CD4-positive, alpha-beta T cell treated with Interleukin-15 for 4 hours (primary cell): ENCODE data around the gene RNF26.

Experiments
- DNase-seq: peaks from one replicate; pipeline ENCODE4 v3.0.0-alpha.2; 2020; ENCODE audit warnings: low spot score

RNF26 gene

DNA sequence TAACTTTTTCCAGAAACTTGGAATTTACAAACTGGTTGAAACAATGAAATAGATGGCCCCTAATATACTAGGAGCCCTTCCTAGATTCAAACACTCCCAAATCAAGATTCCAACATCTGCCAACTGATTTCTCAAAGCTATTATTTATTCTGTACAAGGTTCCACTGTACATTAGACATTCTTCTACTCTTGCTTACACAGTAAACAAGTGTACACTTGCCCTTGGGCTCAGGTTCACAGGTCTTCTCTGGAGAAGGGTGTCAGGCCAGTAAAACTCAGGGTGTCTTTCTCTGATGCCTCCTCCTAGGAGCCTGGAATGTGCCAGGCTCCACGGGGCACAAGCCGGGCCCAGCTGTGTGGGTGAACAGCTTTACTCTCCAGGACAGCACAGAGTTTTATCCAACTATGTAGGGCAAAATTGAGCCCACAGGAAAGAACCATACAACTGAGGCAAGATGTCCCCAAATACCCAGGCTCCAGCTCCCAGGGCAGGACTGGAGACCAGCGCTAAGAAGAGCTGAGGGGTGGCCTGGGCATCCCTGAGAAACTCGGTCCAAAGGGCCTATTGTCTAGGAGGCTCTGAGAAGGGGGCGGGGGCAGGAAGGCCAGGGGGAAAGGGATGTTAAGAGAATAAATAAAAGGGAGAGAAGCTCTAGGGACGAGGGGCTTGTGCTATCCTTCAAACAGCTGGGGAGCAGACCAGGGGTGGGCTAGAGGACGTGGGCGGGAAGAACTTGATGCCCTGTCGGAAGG lies 20.9 kb downstream of the RNF26 start:
- no peak for DNase-seq

DNA sequence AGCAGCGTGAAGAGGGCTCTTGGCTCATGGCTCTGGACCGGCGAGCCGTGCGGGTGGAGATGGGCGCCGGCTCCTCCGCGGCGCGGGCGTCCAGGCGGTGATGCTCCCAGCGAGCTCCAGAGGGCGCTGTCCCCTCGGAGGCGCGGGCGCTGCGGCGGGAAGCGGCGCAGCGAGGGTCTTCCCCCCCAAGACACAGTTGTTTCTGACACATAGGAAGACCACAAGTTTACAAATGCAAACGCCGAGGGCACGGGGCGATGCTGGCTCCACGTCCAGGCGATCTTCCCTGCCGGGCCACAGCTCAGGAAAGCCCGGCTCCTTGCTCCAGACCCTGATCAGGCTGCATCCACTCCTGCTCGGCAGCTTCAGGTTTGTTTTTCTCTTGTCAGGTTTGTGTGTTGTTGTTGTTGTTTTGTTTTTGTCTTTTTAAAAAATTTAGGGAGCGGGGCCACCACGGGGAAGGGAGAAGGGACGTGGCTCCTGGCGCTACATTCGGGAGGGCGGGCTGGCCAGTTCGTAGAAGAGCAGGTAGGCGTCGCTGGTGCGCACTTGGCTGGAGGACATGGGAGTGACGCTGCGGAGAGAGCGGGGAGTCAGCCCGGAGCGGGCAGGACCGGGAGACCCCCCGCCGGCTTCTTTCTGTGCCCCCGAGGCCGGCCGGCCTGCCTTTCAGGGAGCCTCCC lies 22.2 kb downstream of the RNF26 start:
- DNase-seq: peak; percentile 68

DNA sequence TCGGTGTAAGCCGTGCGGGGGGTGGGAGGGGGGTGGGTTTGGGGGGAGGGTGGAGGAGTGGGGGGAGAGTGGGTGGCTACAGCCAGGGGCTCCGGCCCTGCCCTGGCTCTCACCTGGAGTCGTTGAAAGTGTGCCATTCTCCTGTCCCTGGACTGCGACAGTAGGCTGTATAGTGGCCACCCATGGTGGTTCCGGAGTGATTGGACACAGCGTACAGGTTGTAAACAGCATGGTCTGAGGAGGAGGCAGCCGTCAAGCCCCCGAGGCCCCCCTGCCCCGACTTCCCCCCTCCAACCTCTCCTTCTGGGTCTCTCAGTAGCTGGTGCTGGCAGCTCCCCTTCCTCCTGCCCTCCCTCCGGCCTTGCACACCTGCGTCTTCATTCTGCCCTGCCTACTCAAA lies 22.7 kb downstream of the RNF26 start:
- no peak for DNase-seq

DNA sequence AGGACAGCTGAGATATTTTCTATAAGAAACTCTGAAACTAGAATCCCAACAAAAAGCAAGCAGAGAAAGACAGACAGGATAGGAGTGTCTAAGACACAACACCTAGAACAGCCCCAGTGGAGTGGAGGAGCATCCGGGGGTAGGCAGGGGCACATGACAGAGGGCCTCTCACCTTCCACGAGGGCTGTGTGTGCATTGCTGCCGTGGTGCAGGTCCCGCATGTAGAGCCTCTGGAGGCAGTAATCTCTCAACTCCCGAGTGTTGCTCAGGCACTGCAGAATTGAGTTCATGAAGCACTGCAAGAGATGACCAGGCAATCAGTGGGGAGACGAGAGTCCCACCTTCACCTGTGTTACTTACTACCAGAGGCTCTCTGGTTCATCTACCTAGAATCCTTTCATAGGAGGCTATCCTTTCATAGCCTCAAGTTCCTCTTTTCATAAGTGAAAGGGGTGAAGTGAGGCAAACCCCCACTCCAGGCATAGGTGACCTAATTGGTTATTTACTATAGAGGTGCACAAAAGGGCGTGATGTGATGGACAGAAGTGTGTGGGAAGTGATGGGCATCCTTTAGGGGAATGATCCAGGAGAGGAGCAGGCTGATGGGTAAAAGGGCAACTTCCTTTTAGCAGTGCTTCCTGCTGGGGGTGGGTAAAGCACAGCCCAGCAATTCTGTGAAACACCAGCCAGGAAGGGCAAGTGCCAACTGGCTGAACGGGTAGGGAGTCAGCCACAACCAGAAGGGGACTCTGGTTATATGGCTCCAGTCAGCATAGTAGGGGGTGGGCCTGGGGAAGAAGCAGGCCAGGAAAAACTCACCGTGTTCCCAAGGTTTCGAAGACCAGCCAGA lies 25.3 kb downstream of the RNF26 start:
- DNase-seq: no peak

DNA sequence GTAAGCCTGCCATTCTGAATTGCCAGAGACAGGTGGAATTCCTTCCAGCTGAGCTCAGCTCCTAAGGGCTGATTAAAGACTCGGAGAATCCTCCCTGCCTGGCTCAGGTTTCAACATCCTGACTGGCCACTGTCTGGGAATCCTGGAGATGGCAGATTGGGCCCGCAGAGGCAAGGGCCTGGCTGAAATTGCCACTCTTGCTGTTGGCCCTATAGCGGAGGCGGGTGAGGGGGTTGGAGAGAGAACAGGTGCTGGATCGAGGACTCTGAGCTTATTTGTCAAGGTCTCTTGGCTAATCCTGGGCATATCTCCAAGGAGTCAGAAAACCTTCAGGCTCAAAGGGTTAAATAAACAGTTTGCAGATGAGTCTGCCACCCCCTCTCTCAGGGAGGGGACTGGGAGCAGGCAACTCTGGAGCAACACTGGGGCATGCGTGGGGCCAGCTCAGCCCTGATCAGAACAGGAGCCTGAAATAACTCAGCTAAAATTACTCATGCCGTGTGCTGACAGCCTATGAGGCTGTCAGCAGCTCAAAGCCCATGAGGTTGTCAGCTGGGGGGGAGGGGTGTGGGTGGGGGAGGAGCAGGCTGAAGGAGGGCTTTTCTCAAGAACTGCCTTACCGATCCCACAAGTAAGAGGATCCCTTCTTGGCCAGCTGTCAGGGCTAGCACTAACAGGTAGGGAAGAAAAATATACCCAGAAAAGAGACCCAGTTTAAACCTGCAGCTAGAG lies 26.9 kb downstream of the RNF26 start:
- no peak for DNase-seq

DNA sequence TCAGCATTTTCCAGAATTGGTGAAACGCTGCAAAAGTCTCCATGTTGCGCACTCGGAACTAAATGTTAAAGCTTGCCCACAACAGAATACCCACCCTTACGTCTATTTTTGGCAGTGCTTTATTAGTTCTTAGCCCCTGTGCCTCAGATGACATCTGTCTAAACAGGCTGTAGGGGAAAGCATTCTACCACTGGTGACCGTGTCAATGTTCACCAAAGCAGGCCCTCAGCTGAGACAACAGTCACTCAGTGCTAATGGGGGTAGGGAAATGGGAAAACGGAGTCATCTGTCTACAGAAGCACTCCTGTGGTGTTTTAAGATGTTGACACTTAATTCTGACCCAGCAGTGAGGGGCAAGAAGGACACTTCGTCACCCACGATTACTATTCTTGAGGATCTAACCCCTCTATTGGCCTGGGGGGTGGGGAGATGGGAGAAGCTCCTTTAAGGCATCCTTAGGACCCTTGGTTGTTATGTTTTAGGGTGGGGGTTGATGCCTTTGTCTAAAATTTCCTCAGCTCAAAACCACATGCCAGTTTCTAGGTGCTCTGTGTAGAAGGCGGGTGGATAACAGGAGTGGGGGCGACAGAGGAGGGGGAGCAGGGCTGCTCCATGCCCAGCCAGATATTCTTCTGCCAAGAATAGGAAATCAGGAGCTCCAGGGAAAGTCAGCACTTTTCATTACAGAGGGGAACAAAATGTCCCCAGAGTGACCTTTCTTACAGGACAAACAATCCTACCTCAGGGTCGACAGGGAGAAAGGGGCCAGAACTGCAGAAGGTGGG lies 27.8 kb downstream of the RNF26 start:
- DNase-seq: no peak

DNA sequence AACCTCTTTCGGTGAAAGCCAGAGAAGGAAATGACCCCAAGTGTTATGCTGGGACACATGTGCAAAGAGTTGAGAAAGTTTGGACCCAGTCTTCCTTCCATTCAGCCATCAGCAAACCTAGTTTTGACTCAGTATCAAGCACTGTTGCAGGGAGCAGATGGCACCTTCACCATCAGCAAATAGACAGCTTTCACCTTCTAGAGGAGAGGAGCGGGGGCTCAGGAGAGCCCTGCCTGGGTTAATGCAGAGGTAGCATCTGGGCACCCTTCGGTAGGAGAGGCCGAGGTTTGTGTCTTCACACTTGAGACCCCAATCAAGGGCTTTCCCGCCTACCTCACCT lies 28.4 kb downstream of the RNF26 start:
- no peak for DNase-seq

DNA sequence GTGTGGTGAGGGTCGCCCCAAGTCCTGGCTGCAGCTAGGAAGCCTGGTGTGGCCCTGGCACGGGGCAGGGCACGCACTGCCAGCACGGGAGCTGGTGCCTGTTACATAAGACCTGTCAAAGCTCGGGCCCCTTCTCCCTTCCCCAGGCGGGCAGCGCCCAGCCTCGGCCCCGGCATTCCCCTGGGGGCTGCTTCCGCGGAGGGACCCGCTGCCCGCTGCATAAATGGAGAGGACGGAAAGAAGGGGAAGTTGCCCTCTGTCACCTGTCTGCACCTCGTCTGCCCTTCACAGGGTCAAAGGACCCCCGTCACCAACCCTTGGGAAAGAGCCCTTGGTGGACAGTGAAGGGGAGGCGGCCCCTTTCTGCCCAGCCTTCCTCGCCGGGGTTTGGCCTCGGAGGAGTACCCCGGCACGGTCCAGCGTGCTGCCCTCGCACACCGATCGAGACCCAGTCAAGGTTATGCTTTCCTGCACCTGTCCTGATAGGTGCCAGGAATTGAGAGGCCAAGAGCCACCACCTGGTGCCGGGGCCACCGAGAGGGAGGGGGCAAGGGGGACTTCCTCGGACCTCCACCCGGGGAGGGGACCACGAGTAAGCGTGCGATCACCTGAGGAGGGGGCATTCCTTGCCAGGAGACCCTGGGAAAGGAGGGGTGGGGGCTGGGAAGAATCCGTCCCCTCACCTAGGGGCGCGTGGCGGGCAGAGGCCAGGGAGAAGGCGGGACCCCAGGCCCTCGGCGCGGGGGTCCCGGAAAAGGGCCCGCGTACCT lies 28.9 kb downstream of the RNF26 start:
- DNase-seq: no peak

DNA sequence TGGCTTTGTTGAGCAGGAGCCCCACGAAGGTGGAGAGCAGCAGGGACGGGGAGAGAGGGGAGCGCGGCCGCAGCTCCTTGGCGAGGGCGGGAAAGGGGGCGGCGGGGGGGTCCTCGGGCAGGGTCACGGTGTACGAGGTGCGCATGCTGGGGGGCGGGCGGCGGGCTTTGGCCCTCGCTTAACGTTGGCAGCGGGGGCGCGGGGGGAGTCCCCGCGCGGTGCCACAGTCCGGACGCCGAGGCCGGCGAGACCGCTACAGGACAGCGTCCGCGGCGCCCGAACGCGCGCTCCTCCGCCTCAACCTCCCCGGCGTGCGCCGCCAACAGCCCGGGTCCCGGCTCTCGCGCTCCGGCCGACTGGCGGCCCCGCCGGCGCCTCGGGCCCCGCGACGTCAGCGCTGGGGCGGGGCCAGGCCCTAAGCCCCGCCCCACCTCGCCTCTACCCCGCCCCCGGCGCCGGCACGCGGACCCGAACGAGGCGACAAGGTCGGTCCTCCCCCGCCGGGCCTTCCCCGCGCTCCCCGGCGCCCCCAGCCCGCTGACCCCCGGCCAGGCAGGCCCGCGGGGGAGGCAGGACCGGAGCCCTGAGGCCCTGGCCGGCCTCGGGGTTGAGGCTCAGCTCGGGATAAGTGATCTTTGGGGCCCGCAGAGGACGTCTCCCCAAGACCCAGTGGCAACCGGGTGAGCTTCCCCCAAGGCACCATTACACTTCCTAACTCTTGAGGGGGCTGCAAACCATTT lies 29.7 kb downstream of the RNF26 start:
- DNase-seq: peak; percentile 54

DNA sequence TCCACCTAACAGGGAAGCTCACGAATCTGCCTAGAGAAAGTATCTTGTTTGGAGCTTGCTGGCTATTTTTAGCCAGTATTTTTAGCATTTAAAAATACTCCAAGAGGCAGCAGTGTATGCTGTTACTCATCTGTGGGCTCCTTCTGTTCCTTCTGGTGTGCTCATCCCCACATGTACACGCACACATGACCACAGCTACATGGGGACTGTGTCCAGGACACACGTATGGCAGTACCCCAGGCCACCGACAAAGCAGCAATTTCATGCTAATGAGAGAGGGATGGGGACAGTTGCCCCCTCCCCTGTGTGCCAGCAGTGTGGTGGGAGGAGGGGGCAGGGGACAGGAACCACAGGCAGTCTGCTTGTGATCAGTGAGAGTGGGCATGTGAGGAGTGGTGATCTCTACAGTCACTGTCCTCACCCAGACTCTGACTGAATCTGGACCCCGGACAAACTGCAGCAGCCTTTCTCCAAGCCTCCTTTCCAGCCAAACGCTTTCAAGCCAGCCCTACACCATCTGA lies 30.8 kb downstream of the RNF26 start:
- no peak for DNase-seq

DNA sequence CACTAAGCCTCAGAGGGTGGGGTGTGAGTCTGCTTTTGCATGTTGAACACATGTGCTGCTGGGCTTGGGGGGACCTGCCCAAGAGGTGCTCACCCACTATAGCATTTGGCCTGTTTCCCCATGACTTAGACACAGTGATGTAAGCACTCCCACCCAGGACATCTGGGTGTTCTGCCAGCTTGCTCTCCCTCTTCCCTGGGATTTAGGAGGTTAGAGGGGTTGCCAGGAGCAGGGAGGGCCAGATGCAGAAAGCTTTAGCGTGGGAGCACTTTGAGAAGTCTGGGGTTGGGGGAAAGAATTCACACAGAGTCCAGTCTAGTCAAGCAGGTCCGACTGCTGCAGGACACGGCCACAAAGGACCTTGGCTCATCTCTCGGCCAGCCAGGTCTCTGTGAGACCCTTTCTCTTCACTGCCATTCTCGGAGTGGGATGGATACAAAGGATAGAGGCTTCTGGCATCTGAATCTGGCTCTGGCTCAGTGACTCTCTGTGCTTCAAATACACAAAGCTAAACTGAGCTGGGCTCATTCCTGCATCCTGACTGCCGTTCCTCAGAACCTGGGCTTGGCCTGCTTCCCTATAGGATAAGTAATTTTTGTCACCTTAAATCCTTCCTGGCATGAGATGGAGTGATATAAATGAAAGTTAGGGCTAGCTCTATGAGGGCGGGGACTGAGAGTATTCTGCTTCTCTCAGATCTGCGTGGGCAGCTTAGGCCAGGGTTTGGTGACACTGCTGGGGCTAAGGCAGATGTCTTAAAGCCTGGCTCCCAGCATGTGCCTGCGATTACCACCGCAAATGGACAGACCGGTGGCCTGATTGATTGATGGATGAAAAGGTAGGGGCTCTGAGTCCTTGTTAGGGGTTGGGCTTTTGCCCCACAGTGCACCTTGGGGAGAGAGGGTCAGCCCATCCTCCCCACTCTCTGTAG lies 32.6 kb downstream of the RNF26 start:
- no peak for DNase-seq

DNA sequence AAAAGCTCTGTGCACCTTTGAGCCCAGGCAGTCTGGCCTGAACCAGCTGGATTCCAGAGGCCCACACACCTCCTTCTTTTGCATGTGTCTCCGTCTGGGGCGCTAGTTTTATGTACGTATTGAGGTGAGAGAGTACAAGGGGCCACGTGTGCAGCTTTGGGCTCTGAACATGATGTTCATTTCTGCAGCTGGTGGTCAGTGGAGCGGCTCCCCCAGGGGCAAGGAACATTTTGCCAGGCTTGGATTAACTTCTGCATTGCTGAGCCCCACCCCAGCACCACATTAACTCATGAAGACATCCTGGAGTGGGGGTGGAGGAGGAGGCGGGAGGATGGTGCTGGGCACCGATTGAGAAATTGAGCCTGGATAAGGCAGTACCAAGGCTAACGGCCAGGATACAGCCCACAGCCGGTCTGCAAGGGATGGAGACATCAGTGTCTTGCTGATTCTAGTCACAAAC lies 33.4 kb downstream of the RNF26 start:
- no peak for DNase-seq

DNA sequence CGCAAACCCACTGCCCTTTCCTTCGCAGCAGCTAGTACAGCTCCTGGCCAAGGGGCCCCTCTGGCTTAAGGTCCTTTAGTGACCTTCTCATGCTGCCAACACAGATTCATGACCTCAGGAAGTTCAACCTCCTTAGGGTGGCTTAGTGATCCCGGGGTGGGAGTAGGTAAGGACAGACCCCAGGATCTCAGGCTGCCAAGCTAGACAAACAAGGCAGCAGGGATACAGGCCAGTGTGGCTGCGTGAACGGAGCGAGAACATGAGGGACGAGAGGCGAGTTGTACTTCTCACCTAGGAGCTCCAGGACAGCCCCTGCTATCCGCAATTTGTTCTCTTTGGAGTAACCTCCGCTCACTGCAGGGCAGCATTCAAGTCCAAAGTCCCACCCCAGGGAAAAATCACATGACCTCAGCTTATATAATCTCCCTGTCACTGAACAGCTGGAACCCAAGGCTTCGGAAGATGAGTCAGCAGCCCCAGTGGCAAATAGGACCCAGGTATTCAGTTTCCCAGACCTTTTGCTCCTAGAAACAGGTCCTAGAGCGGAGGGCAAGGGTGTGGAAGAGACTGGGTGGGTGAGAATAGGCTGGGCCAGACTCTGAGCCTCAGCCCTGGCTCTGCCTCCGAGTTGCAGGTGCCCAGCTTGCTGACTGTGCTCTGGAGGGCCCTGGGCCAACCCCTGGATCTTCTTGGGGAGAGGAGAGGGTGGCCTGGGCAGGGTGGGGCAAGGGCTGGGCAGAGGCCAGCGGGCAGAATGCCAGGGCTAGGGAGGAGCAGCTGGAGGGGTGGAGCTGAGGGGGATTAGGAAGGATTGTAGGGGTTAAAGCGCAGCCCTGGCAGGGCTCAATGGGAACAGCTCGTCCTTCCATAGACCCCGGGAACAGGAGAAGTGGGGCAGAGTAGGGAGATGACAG lies 34.1 kb downstream of the RNF26 start:
- DNase-seq: no peak

DNA sequence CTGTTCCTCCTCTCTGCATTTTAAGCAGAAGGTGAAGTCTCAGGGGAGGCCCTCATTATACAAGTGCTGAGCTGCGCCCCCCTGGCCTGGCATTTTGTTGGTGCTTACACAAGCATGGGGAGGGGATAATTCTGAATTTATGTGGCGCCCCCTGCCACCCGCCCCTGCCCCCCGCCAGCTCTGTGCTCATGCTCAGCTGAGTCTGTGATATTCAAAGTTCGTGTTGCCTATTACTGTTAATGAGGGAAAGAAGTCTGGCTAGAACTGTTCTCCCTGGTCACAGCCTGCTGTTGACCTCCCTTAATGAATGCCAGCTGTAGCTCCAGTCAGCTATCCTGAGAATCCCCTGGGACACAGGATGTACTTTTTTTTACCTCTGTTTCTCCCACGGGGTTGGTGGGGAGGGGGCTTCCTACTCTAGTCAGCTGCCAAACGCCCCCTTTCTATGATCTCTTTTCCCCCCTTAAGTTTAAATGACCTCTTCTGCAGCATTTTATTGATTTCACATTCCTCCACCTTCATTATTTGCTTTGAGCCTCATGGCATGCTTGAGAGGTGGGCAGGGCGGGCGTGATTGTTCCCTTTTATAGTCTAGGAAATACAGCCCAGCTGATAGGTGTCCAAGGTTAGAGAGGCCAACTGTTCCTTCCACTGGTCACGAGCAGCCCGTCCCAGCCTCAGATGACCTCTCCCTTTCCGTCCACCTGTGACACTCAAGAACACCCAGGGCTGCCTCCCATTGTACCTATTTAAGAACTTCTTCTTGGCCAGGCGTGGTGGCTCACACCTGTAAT lies 35.0 kb downstream of the RNF26 start:
- DNase-seq: no peak

DNA sequence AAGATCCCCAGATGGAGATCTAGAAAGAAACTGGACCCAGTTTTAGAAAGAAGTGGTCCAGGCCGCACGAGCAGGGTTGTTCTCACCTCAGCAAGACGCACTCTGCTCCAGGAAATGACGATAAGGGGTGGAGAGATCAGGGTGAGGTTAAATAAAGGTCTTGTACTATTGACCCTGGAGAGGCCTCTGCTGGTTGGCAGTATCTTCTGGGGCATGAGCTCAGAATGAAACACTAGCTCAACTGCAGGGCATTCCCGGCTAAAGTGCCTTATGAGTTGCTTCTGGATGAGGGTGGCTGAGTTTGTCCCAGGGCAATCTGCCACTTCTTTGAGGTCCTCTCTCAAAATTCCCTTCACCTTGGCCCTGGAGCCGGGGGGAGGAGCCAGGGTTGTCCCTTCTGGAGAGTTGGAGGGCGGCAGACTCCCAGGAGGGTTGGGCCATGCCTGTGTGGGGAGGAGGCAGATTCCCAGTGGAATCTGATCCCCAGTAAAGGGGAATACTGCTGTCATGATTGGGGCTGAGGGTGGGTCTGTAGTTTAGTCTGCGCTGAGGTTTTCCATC lies 36.2 kb downstream of the RNF26 start:
- no peak for DNase-seq

DNA sequence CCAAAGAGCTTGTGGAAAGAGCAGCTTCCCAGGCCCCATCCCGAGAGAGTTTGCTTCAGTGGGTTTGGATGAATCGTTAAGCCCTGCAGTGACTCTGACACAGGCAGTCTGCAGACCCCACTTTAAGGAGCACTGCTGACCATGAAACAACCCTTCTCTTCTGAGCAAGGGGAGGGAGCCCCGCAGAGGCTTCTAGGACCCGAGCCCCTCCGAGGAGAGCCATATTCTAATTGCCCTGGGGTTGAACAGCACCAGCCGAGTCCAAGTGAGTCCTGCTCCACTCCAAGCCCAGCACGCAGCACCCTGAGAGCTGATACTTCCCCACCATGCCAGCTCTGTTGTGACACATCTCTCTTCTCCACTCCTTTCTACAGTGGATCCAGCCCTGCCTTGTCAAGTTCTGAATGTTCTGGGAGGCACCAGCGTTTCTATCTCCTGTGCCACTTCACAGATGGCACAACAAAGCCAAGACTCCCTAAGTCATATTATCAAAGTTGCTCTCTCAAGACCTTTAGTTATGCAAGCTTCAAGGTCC lies 36.8 kb downstream of the RNF26 start:
- DNase-seq: no peak
